GM12892 (cell line): ENCODE results near the gene MATN1.

Experiments used
- POLR2A ChIP-seq: IDR thresholded peaks from 2 replicates; pipeline ENCODE4 v1.6.1; 2011; ENCODE audit warnings: low read depth, low read length, control low read depth
- POLR2AphosphoS5 ChIP-seq: IDR thresholded peaks from 2 replicates; pipeline ENCODE4 v1.6.1; 2011; ENCODE audit warnings: low read depth, low read length, control low read depth
- TAF1 ChIP-seq: IDR thresholded peaks from 2 replicates; pipeline ENCODE4 v1.6.1; 2011; ENCODE audit warnings: low read depth, mild to moderate bottlenecking, control low read depth, low read length, borderline replicate concordance

DNA sequence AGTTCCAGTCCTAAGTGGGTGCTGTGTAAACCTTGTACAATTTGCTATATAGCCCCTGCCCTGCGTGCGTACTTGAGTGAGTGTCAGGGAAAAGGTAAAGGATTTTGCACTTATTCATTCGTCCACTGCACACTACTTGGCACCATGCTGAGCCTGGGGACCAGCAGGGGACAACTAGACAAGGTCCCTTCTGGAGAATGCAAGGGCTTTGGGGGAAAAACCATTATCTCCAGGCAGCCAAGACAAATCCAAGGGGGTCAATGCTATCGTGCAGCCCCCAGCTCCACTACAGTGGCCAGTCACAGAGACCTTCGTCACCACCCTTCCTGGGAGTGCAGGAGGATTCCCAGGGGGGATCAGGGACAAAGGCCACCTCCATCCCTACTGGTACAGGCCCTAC is 39.7 kb downstream of the MATN1 start:
- TF ChIP-seq POLR2A, result no peak
- no peak for TF ChIP-seq POLR2AphosphoS5
- TF ChIP-seq TAF1, result no peak
